HL-60/S4 treated with phorbol 12-myristate 13-acetate at 8.2 ng/mL for 4 days and 3 days (cell line): ENCODE data around the gene SPATA6.

Source experiments
- in situ Hi-C: fragments of 300-500 bp; cut with MboI; formaldehyde crosslinking; loops from 2 replicates; pipeline ENCODE4 v1.15.0; 2022; ENCODE audit warnings: low sequenced_read_pairs

The SPATA6 gene

DNA sequence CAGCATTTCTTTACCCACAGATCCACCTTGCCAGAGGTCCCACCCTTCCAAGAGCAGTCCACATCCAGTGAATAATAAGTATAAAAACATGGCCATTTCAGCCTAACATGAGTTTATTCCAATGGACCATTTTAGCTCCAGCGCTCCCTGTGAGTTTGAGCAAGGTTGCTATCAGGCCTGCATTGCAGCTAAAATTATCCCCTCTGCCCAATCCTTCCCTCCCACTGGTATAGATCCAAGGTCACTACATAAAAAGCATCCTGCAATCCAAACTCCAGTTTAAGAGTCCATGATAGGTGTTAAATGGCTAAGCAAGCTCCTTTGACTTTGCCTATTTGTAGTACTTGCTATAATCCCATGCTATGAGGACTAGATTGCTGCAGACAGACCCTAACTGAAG lies 213.9 kb downstream of the SPATA6 start:
- in situ Hi-C loops: no loop called here

DNA sequence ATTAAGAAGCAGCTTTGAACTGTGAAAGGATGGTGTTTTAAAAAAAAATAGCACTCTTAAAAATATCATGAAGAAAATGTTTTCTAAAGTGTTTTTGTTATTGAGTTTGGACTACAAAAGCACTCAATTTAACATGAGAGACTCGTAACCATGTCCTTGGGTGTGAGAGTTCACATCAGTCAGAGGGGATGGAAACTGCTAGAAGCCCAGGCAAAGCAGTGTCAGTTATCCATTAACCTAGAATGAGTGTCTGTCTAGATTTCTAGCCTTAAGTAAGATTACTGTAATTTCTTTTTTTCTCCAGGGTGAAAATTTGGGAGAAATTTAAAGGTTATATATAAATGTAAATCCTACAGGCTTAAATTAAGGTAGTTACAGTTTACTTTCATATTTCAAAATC lies 217.8 kb downstream of the SPATA6 start:
- in situ Hi-C loops: no loop called here

DNA sequence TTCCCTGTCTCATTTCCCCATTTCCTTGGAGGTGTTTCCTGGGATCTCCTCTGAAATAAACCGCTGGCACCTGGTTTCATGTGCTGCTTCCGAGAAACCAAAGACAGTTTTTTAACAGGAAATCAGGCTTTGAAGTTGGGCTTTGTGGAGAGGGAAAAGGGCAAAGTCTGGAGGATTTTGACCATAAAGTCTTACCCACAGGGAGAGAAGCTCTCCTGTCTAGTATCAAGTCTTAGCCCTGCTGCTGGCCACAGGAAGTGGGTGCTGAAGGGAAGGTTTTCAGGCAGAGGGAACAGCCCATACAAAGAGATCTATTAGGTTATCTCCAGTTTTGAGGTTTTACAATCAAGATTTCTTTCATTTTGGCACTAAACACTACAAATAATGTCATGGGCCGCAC lies 220.2 kb downstream of the SPATA6 start:
- in situ Hi-C loops: no loop called here

DNA sequence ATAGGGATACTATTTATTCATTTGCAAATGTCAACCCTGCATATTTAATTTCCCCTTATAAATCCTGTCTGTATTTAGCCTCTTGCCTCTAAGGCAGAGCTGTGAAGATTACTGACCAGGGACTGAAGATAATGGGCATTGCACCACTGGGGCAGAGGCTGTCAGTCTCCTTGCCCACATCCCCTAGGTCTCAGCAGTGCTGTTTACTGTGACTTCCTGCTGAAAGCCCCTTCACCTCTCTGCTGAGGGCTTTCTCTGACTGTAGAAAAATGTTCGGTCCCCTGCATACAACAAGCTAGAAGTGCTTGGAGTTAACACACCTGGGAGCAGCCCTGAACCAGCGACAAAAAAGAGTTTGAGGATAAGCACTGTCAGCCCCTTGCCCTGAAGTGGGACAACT lies 220.7 kb downstream of the SPATA6 start:
- in situ Hi-C loops: no loop called here

DNA sequence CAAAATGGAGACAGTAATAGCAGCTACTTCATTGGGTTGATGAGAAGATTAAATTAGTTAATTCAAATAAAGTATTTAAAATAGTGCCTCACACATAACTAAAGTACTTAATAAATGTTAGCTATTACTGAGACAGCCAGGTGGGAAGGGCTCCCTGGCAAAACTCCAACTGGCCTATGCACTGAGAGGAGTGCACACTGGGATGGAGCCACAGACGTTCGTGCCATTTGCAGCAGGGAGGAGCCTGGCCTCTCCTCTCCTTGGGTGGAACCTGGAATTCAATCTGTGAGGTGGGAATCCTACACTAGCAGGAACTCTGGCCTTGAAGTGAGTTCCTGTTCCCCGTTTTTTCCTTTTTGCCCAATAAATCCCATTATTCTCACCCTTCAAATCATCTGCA lies 221.4 kb downstream of the SPATA6 start:
- in situ Hi-C loops: no loop called here

DNA sequence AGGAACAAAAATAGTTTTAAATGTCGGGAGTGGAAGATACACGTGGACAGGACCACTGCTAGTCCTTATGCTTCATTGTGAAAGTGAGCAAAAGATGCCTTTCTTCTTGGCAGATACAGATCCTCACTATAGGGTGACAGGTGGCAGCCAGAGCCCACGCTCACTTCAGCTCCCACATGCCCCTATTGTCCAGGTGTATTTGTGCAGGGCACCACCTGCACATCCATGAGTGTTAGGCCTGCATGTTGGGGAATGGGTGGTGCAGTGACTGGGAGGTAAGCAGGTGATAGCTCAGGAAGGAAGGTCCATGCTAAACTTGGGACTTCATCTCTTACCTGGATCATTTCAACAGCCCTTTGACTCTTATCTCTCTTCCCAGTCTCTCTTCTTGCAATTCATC lies 222.1 kb downstream of the SPATA6 start:
- in situ Hi-C loops: no loop called here

DNA sequence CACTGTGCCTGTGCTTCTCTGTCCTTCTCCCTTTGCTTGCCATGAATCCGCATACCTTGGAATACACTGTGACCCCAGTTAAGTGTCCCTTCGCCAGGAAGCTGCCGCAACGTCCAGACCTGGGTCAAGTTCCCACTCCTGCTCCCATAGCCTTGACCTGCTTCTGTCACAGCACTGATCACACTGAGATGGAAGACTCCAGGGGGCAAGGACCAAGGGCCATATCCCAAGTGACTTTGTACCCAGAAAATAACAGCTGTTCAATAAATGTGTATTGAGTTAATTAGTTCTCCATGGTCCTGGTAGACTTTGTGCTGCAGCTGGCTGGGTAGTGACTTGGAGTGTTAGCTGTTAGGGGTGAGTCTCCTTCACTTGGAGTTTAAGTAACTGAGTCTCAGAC lies 223.6 kb downstream of the SPATA6 start:
- in situ Hi-C loops: no loop called here

DNA sequence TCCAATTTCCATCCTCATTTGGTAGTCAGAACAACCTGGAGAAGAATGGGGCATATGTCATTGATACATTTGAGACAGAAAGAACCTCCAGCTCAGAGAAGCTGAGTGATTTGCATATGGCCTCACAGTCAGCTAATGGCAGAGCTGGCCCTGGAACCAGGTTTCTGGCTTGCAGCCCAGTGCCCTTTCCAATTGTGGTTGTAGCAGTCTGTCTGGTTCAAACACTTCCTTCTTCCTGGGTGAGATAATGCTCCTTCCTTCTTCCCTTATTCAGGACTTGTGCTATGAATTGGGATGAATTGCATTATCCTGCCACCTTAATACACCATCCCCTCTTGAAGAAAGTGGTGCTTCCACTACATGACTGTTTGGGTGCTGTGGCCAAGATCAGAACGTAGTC lies 225.3 kb downstream of the SPATA6 start:
- in situ Hi-C loops: no loop called here
